AG04449 (cell line): ENCODE measurements around the gene KRT86.
"Not testable (repeated sequence)": the region's sequence is repeated elsewhere in the genome, so short reads cannot be mapped to it uniquely, and the experiment has no call there.

Experiments used
- CTCF ChIA-PET: fragments of 350-600 bp; formaldehyde crosslinking; extraction: SDS; loops from one replicate; lab custom pipeline; 2021; ENCODE audit warnings: antibody characterized with exemption; lab: Yijun Ruan, JAX
- POLR2A ChIA-PET: fragments of 400-600, 350-600 bp; formaldehyde crosslinking; extraction: SDS; loops from one replicate; lab custom pipeline; 2020; ENCODE audit warnings: antibody characterized with exemption, inconsistent platforms; lab: Yijun Ruan, JAX
- DNase-seq: peaks from one replicate; pipeline ENCODE4 v3.0.0-alpha.2; 2010; ENCODE audit warnings: low read depth, low spot score
- H3K4me3 ChIP-seq: 2 replicates; pipeline ENCODE4 v1.5.1; 2011; ENCODE audit warnings: low read depth, mild to moderate bottlenecking, control low read depth, low read length
- TF ChIP-seq, protein P1 (sequence below): IDR thresholded peaks from one replicate; pipeline ENCODE4 v1.5.1; 2011; ENCODE audit warnings: mild to moderate bottlenecking, moderate library complexity, low read length, control low read depth, inconsistent platforms; ENCODE audit not compliant: insufficient read depth; ENCODE audit errors: missing control alignments

KRT86 gene

GRCh38 chr12:52285851-52286530, 11.5 kb downstream of the KRT86 start:
- DNase-seq: no peak
- TF ChIP-seq, protein P1, sequence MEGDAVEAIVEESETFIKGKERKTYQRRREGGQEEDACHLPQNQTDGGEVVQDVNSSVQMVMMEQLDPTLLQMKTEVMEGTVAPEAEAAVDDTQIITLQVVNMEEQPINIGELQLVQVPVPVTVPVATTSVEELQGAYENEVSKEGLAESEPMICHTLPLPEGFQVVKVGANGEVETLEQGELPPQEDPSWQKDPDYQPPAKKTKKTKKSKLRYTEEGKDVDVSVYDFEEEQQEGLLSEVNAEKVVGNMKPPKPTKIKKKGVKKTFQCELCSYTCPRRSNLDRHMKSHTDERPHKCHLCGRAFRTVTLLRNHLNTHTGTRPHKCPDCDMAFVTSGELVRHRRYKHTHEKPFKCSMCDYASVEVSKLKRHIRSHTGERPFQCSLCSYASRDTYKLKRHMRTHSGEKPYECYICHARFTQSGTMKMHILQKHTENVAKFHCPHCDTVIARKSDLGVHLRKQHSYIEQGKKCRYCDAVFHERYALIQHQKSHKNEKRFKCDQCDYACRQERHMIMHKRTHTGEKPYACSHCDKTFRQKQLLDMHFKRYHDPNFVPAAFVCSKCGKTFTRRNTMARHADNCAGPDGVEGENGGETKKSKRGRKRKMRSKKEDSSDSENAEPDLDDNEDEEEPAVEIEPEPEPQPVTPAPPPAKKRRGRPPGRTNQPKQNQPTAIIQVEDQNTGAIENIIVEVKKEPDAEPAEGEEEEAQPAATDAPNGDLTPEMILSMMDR: no peak
- no peak overlapping the region for H3K4me3 ChIP-seq
- ChIA-PET POLR2A (interaction anchor here (1.1 kb wide), 1 partner anchor 139 kb away, joined by 3 read pairs; no protein-coding TSS in a partner anchor), CTCF (interaction anchor here (0.6 to 10.7 kb wide), 10 partner anchors 9 to 594 kb away, joined by 3 to 100 read pairs (median 4); no protein-coding TSS in a partner anchor)

- H3K4me3 ChIP-seq, DNase-seq: not testable (repeated sequence)
- CTCF ChIA-PET: interaction anchor here (0.6 to 10.7 kb wide), 7 partner anchors 8 to 138 kb away, joined by 3 to 100 read pairs (median 5); no protein-coding TSS in a partner anchor
- POLR2A ChIA-PET: interaction anchor here (1.1 kb wide), 1 partner anchor 140 kb away, joined by 3 read pairs; no protein-coding TSS in a partner anchor
Measured at GRCh38 chr12:52286857-52287785, 12.7 kb downstream of the KRT86 start.

GRCh38 chr12:52287816-52288805, 13.7 kb downstream of the KRT86 start:
- POLR2A ChIA-PET, H3K4me3 ChIP-seq, CTCF ChIA-PET, DNase-seq: not testable (repeated sequence)

DNA sequence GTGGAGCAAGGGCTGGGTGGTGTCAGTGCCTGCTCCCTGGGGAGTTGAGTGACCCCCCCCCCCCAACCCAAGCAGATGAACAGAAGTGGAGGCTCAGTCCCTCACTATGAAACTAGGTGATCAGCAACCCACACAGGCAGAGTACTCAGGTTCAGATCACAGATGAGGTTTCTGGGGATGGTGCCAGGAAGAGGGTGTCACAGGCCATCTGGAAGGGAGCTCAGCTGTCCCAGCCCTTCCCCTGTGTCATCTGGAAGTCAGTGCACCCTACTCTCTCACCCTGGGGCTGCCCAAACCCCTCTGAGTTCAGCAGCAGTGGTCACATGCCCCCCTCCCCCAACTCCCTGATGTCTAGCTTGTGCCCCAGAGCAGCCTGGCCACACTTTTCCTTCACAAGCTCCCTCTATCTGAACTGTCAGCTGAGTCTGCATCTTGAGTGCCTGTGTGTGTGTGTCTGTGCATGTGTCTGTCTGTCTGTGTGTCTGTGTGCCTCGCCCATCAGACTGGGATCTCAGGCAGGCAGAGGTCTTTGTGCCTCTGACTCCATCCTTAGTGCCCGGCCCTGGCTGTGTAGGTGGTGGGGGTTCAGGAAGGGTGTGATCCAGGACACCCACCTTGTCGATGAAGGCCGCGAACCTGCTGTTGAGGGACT, 16.2 kb downstream of the KRT86 start:
- CTCF ChIA-PET, H3K4me3 ChIP-seq, POLR2A ChIA-PET, DNase-seq: not testable (repeated sequence)

GRCh38 chr12:52291267-52291935, 17.0 kb downstream of the KRT86 start, which contains the start of gene KRT81:
TSS of gene KRT81 (minus strand) at chr12:52291534. CDS start at chr12:52291465, 69 bp downstream.
- TF ChIP-seq, protein P1: no peak
- no peak for DNase-seq
- ChIA-PET CTCF (no interaction called here), POLR2A (no interaction called here)
- H3K4me3 ChIP-seq: no peak within 1 kb of the TSS

GRCh38 chr12:52293926-52294325, 19.5 kb downstream of the KRT86 start:
- DNase-seq: no peak
- ChIA-PET POLR2A (no interaction called here), CTCF (interaction anchor here (0.8 to 2.5 kb wide), 8 partner anchors 9 to 172 kb away, joined by 3 to 14 read pairs (median 4); no protein-coding TSS in a partner anchor)
- no peak overlapping the region for H3K4me3 ChIP-seq
- TF ChIP-seq, protein P1: no peak
